Motor neuron (in vitro differentiated cells): ENCODE results near the gene RPTOR. TPM values are rescaled to one million over a fixed set of nuclear protein-coding genes. Genes with fewer than 3 reads are reported as not detected.

Experiments
- ATAC-seq, 8 experiments: fragments of 200-7000 bp; cut with Tn5 transposase; replicated peaks in 6 of 8; 2 replicates each; pipeline ENCODE4 v1.8.0; 2021; ENCODE audit warnings: mild to moderate bottlenecking in 8 of 8, moderate library complexity in 8 of 8
- H3K27ac ChIP-seq, 2 donors: fragments of 250-450 bp; sonication (Bioruptor Pico); 2 replicates each; pipeline ENCODE4 v1.9.0; 2021; ENCODE audit warnings: antibody characterized with exemption in 2 of 2, mild to moderate bottlenecking in 2 of 2, moderate library complexity in 1 of 2
- H3K4me1 ChIP-seq, 2 donors: fragments of 250-450 bp; sonication (Bioruptor Pico); replicated peaks in 1 of 2; 2 replicates each; pipeline ENCODE4 v1.6.1; 2021; ENCODE audit warnings: antibody characterized with exemption in 2 of 2, mild to moderate bottlenecking in 2 of 2, moderate library complexity in 1 of 2
- H3K4me3 ChIP-seq, 5 donors: fragments of 250-450 bp; sonication (Bioruptor Pico); 2 replicates each; pipeline ENCODE4 v1.9.0; 2021; ENCODE audit warnings: antibody characterized with exemption in 5 of 5, mild to moderate bottlenecking in 5 of 5, moderate library complexity in 4 of 5
- WGBS, 10 experiments: fragments of 450-650 bp; shearing (Covaris generic); methylation state at CpG; one replicate each; pipeline ENCODE4 v1.0.0; 2022; 5-methylcytosine and 5-hydroxymethylcytosine counted together
- in situ Hi-C, 9 experiments: fragments of 400-800 bp; cut with MboI; loops; one replicate each; pipeline ENCODE4 v1.15.0; 2021; ENCODE audit warnings: low sequenced_read_pairs in 9 of 9, low pct_unique_long_range_greater_than_20kb in 2 of 9; ENCODE audit not compliant: unreplicated experiment in 9 of 9
- total RNA-seq, 8 experiments: library from RNA; unstranded; fragments of 300-600 nt; gene quantifications; 2 replicates each; pipeline versions ENCODE4 v1.2.3 to v1.2.4, GENCODE V29; 2022

Gene RPTOR
- total RNA-seq, 8 experiments from 2014 or later: 15.6 to 53.3 (median 19.2) TPM

- H3K27ac ChIP-seq: no peak overlapping the region
- WGBS, 10 experiments: 74 to 100% (median 90%) methylated on average over 1 to 9 of the region's 11 CpGs; no CpG with 5 or more reads in 1 of the 10 experiments
- peaks cover 31 to 35% of the 10 kb centered on the region in 2 donors for H3K4me1 ChIP-seq
- ATAC-seq: no peak
- H3K4me3 ChIP-seq: no peak overlapping the region
- in situ Hi-C loops: no loop called here
These were observed 121.2 kb downstream of the RPTOR start for GRCh38 chr17:80665792-80666191.

- peaks cover 35 to 39% of the 10 kb centered on the region in 2 donors for H3K4me1 ChIP-seq
- 90 to 100% (median 93%) methylated on average over 1 to 7 of the region's 12 CpGs; no CpG with 5 or more reads in 3 of the 10 experiments for WGBS, 10 experiments
- no peak for ATAC-seq
- H3K27ac ChIP-seq: no peak overlapping the region
- in situ Hi-C loops: no loop called here
- H3K4me3 ChIP-seq: no peak overlapping the region
These were observed 122.2 kb downstream of the RPTOR start for GRCh38 chr17:80666867-80667266.

- Histone ChIP-seq H3K4me3 (no peak overlapping the region), H3K4me1 (peaks cover 33 to 41% of the 10 kb centered on the region in 2 donors), H3K27ac (no peak overlapping the region)
- in situ Hi-C loops: no loop called here
- no peak for ATAC-seq
- WGBS, 10 experiments: 79 to 100% (median 90%) methylated on average over 1 to 11 of the region's 12 CpGs
These were observed 123.0 kb downstream of the RPTOR start for GRCh38 chr17:80667462-80668277.

GRCh38 chr17:80668375-80669148 is 123.9 kb downstream of the RPTOR start:
- Histone ChIP-seq H3K4me3 (no peak overlapping the region), H3K4me1 (peaks cover 28 to 40% of the 10 kb centered on the region in 2 donors), H3K27ac (peak overlapping the region in 1 of 2 donors; percentile 16)
- WGBS, 10 experiments: 55 to 95% (median 70%) methylated on average over 1 to 8 of the region's 20 CpGs; no CpG with 5 or more reads in 2 of the 10 experiments
- in situ Hi-C loops: no loop called here
- peak in 2 of 8 experiments; percentile 14 to 16 for ATAC-seq

- Histone ChIP-seq H3K27ac (no peak overlapping the region), H3K4me1 (peaks cover 18 to 31% of the 10 kb centered on the region in 2 donors), H3K4me3 (no peak overlapping the region)
- in situ Hi-C loops: no loop called here
- ATAC-seq: no peak
- WGBS, 10 experiments: 65 to 100% (median 88%) methylated on average over 2 to 12 of the region's 14 CpGs; no CpG with 5 or more reads in 2 of the 10 experiments
These were observed 126.6 kb downstream of the RPTOR start for GRCh38 chr17:80671039-80671824.

- in situ Hi-C loops: no loop called here
- H3K4me3 ChIP-seq: no peak overlapping the region
- WGBS, 10 experiments: 70 to 100% (median 93%) methylated on average over 1 to 5 of the region's 5 CpGs; no CpG with 5 or more reads in 1 of the 10 experiments
- H3K27ac ChIP-seq: no peak overlapping the region
- H3K4me1 ChIP-seq: peaks cover 18 to 31% of the 10 kb centered on the region in 2 donors
- ATAC-seq: no peak
These were observed 127.1 kb downstream of the RPTOR start for GRCh38 chr17:80671825-80672110.

GRCh38 chr17:80673152-80673920 is 128.7 kb downstream of the RPTOR start:
- ATAC-seq: peak in 6 of 8 experiments; percentile 23 to 59 (median 42)
- in situ Hi-C loops: no loop called here
- 20 to 100% (median 68%) methylated on average over 1 to 14 of the region's 14 CpGs; no CpG with 5 or more reads in 1 of the 10 experiments for WGBS, 10 experiments

GRCh38 chr17:80675438-80676095 is 130.9 kb downstream of the RPTOR start:
- WGBS, 10 experiments: 47 to 100% (median 89%) methylated on average over 1 to 8 of the region's 19 CpGs; no CpG with 5 or more reads in 2 of the 10 experiments

More at GRCh38 chr17:80673152-80673920, 128.7 kb downstream of the RPTOR start:
- Histone ChIP-seq H3K4me3 (no peak overlapping the region), H3K4me1 (peaks cover 20 to 34% of the 10 kb centered on the region in 2 donors), H3K27ac (peak overlapping the region in 1 of 2 donors; percentile 13)

GRCh38 chr17:80676096-80676466 is 131.4 kb downstream of the RPTOR start:
- in situ Hi-C loops: no loop called here
- no peak overlapping the region for H3K27ac ChIP-seq
- peaks cover 23 to 43% of the 10 kb centered on the region in 2 donors for H3K4me1 ChIP-seq
- H3K4me3 ChIP-seq: no peak overlapping the region
- no peak for ATAC-seq
- 74 to 100% (median 90%) methylated on average over 1 to 7 of the region's 7 CpGs for WGBS, 10 experiments

More at GRCh38 chr17:80675438-80676095, 130.9 kb downstream of the RPTOR start:
- in situ Hi-C loops: no loop called here
- H3K4me3 ChIP-seq: no peak overlapping the region
- no peak overlapping the region for H3K27ac ChIP-seq
- ATAC-seq: peak in 2 of 8 experiments; percentile 44 to 60
- H3K4me1 ChIP-seq: peaks cover 18 to 44% of the 10 kb centered on the region in 2 donors

- no peak overlapping the region for H3K27ac ChIP-seq
- no peak overlapping the region for H3K4me3 ChIP-seq
- whole genome bisulfite sequencing, 10 experiments: 80 to 100% (median 94%) methylated on average over 1 to 4 of the region's 9 CpGs; no CpG with 5 or more reads in 5 of the 10 experiments
- in situ Hi-C loops: no loop called here
- ATAC-seq: no peak
- peaks cover 23 to 38% of the 10 kb centered on the region in 2 donors for H3K4me1 ChIP-seq
These were observed 131.9 kb downstream of the RPTOR start for GRCh38 chr17:80676564-80676963.

GRCh38 chr17:80677214-80677756 is 132.6 kb downstream of the RPTOR start:
- 60 to 100% (median 85%) methylated on average over 1 to 3 of the region's 3 CpGs; no CpG with 5 or more reads in 3 of the 10 experiments for WGBS, 10 experiments
- in situ Hi-C loops: no loop called here
- H3K4me3 ChIP-seq: no peak overlapping the region
- ATAC-seq: no peak
- peaks cover 23 to 35% of the 10 kb centered on the region in 2 donors for H3K4me1 ChIP-seq
- H3K27ac ChIP-seq: no peak overlapping the region
